GM19452 (cell line): ENCODE measurements around the gene NUP43.
"Not testable (repeated sequence)": the region's sequence is repeated elsewhere in the genome, so short reads cannot be mapped to it uniquely, and the experiment has no call there.

Experiments
- ATAC-seq: cut with Tn5 transposase; IDR thresholded peaks from one replicate; pipeline ENCODE4 v1.9.1; 2021; ENCODE audit not compliant: unreplicated experiment

Gene NUP43

GRCh38 chr6:149749594-149750135 lies 3.3 kb upstream of the NUP43 start, which contains the start of gene PCMT1:
TSS of gene PCMT1 (plus strand) at chr6:149749741. CDS start at chr6:149749902, 161 bp downstream.
- peak; percentile 87 for ATAC-seq

DNA sequence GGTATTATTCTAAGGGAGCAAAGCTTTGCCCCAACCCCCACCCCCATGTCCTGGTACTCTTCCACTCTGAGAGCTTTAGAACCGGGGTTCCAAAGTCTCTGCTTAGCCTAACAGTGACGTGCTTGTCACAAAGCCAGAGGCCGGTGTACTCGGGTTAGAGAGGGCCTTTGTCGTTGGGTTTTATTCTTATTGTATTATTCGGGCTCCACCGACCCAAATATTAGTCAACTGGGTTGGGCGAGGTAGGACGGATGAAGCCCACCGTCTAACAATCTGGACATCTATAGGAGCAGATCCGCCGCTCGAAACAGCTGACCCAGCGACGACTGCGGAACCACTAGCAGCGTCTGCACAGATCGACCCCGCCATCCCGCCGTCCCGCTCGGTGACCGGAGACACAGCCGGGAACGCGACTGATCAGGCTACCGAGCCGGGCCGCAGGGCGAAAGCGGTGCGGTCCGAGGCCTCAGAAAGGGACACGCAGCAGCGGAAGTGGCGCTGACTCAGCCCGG lies 2.8 kb upstream of the NUP43 start:
- not testable (repeated sequence) for ATAC-seq

DNA sequence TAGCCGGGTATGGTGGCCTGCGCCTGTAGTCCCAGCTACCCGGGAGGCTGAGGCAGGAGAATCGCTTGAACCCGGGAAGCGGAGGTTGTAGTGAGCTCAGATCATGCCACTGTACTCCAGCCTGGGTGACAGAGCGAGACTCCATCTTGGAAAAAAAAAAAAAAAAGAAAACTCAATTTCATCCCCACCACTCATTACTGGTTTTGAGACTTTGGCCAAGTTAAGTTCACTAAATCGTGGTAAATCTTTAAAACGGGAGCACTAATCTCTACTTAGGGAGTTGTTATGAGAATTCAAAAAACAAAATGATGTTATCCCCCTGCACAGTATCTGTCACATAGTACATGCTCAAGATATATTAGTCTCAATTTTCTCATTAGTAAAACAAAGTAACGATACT lies 1.1 kb downstream of the NUP43 start:
- not testable (repeated sequence) for ATAC-seq

DNA sequence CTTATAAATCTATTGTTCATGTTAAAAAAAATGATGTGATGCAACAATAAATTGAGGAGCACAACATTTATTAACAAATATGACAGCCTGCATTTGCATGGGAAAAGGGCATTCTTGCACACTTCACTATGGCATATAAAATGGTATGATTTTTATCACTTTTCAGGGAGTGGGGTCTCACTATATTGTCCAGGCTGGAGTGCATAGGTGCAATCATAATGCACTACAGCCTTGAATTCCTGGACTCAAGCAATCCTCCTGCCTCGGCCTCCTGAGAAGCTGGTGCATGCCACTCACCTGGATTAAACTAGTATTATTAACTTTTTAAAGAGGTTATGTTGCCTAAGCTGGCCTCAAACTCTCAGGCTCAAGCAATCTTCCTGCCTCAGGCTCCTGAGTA lies 11.4 kb downstream of the NUP43 start:
- ATAC-seq: no peak

DNA sequence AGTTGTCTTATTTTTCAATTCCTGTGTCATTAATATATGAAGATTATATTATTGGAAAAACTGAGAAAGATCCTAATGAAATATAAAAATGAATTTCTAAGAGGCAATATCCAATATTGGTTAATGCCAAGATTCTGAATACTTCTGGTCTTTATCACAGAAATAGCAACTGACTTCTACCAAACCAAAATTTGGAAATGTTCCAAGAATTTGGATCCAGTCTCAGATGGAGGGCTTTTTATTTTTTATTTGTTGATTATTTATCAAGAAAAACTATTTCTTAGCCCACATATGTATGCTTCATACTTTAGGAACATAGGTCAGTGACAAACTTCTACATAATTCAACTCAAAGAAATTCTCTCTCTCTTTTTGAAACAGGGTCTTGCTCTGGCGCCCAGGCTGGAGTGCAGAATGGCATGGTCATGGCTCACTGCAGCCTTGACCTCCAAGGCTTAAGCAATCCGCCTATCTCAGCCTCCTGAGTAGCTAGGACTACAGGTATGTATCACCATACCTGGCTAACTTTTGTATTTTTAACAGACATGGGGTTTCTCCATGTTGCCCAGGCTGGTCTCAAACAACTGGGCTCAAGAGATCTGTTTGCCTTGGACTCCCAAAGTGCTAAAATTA lies 13.1 kb downstream of the NUP43 start:
- ATAC-seq: no peak

GRCh38 chr6:149729824-149730223 lies 16.5 kb downstream of the NUP43 start:
- no peak for ATAC-seq

DNA sequence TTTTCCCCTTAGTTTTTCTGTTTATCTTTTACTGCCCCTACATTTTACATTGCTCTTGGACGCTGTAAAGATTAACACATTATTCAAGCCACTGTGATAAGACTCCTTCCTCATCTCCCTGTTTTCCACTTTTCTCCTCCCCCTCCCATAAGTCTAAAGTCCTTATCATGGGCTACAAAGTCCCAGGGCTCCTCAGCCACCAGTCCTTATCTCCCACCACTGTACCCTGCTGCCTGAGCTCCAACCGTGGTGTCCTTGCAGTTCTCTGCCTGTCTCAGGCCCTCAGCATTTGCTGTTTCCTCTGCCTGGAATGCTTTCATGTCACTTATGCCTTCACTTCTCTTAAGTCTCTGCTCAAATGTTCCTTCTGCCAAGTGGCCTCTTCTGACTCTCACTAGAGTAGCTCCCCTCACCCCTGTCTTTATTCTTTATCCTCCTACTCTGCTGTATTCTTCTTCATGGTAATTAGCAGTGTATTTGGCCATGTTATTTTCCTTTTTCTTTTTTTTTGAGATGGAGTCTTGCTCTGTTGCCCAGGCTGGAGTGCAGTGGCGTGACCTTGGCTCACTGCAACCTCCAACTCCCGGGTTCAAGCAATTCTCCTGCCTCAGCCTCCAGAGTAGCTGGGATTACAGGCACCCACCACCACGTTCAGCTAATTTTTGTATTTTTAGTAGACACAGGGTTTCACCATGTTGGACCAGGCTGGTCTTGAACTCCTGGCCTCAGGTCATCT lies 17.7 kb downstream of the NUP43 start:
- ATAC-seq: no peak

DNA sequence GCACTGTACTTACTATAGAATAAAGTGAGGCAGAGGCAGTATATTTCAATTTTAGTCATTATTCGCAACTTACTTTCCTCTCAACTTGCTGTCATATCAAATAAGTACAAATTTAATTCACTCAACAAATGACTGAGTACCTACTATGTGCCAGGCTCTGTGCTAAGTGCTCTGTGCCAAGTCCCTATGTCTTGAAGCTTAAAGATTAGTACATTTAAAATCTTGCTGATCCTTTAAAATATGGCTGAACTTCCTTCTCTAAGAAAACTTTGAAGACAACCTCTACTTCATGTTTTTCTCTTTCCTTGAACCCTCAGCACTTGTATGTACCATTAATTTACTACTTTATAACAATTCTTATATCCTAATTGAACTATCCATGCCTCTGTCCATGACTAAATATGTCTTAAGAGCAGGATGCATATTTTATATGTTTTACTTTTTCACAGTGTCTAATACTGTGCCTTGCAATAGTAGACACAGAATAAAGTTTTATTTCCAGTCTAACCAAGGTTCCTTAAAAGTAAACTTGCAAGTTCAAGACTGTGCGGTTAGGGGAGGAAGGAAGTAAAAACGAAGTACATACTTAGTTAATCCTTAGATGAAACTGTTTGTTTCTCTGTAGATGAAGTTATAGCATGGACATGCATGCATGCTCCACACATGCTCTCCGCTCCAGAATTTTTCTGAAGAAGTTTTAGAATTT lies 18.4 kb downstream of the NUP43 start:
- no peak for ATAC-seq

DNA sequence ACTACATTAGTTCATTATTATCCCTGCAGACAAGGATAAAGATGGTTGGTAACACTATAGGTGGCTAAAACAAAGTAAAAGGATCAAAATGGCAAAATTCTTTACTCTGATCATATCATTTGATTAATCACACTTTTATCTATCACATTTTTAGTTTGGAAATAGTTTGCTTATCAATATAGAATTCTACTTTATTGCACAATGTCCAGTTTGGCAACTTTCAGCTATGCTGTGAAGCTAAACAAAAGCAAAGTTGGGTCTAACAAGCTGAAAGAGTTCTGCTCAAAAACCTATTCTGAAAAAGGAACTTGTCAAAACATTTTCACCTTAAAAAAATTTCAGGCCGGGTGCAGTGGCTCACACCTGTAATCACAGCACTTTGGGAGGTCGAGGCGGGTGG lies 20.5 kb downstream of the NUP43 start:
- ATAC-seq: no peak

DNA sequence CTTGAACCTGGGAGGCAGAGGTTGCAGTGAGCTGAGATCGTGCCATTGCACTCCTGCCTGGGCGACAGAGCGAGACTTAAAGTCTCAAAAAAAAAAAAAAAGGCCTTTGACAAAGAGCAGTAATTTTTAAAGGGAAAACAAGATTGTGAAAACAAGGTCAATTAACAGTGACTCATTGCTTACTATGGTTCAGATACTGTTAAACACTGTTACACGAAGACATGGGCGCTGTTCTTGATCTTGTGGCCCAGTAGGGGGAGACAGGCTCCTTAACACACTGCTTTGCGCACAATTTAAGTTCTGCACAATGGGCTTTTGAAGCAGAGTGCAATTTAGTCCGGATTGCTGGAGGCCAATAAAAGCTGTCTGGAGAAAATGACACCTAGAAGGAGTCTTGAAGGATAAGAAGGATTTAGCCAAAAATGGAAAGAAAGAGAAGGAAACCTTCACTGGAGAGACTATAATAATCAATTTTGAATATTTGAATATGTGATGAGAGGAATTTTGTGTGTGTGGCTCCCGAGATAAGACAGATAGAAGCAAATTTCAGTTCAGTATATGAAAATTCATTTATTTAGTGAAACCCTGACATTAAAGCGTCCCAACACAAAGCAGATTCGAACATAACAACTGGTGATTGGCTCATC lies 22.4 kb downstream of the NUP43 start:
- peak; percentile 64 for ATAC-seq

- no peak for ATAC-seq
Measured at GRCh38 chr6:149723262-149723661, 23.1 kb downstream of the NUP43 start.

- no peak for ATAC-seq
Measured at GRCh38 chr6:149719531-149719930, 26.8 kb downstream of the NUP43 start.

DNA sequence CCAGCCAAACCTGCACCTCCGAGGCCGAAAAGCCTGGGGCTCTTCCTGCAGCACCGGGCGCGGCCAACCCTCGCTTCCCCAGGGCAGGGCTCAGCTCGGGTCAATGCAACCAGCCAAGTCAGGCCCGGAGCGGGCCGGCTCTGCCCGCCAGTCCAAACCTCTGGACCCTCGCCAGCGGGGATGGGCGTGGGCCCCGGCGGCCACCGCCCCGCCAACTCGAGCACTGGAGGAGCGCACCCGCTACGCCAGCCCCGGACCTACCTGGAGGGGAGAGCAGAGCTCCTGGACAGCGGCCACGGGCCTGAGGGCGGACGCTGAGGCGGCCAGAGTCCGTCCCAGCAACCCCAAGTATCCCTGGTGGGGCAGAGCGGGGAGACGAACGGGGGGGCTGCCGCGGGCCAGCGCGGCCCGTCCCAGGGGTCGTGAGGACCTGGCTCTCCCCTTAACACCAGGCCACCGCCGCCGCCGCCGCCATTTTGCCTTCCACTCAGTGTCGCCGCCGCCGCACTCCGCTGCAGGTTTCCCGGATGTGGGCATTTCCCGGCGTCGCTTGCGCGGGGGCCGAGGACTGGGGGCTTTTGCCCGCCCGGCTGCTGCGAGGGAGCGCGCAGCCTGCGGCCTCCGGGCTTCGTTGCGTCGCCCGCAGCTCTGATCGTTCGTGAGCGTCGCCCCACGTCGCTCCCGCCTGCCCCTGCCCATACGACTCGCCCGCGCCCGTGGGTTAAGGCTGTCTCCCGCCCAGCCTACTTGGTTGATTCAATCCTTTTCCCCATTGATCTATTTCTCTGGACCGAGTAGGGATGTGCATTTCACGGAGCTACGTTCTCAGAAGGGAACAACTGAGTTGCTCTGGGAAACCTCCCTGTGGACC lies 28.5 kb downstream of the NUP43 start, which contains the start of gene LATS1:
Gene LATS1 (minus strand): TSS at position 514 of the 871 bp plus-strand sequence. CDS start 15,975 bp downstream, outside the sequence.
- peak; percentile 89 for ATAC-seq

DNA sequence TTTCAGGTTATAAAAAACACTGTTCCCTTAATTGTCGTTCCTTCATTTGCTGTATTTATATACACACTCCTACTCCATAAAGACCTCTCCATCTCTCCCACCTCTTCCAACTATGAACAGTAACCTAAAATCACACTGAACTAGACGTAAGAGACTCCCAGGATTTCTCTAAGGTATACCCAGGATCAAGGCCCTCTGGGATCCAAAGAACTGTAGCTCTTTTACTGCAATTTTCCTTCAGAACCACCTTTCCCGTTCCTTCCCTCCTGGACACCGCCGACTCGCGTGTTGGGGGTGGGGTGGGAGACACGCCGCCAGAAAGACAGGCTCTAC lies 29.1 kb downstream of the NUP43 start:
- no peak for ATAC-seq

DNA sequence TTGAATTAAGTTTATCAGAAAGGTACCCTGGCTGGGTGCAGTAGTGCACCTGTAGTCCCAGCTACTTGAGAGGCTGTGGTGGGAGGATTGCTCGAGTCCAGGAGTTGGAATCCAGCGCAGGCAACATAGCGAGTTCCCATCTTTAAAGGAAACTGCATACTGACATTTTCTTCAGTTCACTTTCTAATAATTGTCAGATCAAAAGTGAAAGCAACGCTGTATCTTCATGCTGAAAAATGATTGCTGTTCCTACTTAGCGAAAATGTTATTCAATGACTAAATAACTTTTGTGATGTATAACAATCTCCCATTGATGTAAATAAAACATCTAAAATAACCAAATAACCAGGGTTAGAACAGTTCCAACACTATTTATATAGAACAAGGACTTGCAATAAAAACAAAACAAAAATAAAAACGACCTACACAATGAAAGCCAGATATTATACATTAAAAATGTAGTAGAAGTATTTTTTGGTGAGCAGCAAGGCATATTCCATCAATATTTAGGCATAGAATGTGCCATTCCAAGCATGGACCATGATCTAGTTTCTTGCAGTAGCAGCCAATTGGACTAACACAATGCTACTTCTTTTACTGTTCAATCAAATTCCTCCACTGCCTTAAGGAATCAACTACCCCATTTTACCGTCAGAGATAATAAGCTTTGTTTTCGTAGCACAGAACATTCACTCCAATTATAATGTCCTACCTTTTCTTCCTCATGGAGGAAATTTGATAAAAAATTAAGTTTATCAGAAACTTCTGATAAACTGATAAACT lies 30.0 kb downstream of the NUP43 start:
- ATAC-seq: no peak

GRCh38 chr6:149714442-149714841 lies 31.9 kb downstream of the NUP43 start:
- no peak for ATAC-seq

DNA sequence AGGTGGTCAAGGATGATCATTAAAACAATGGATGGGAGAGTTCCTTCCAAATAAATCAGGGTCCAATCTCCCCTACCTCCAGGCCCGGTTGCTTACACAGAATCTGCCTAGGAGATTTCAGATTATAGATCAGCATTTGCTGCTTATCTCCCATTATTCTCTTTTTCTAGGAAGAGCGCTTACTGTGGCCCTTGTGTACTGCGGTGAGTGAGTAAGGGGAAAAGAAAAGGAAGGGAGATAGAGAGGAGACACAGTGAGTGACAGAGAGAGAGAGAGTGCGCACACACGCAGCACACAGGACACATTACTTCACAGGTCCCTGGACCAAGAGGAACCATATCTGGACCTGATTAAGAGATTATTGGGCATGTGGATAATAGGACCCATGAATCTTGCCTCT lies 34.6 kb downstream of the NUP43 start:
- no peak for ATAC-seq

DNA sequence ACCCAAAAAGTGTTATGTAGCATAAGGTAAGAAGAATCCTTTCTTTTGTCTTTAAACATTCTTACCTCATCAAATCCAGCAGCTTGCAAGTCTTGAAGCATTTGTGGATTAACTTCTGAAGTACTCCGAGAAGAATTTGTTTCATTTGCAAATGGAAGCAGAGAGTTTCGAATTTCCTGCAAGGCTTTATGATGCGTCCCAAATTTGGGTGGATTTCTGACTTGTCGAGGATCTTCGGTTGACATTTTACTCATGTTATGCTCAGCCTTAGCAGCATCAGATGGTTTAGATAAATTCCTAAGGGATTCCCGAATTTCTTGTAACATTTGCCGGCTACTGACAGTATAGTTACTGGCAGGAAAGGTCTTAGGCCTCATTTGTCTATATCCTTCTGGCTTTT lies 44.6 kb downstream of the NUP43 start:
- no peak for ATAC-seq

DNA sequence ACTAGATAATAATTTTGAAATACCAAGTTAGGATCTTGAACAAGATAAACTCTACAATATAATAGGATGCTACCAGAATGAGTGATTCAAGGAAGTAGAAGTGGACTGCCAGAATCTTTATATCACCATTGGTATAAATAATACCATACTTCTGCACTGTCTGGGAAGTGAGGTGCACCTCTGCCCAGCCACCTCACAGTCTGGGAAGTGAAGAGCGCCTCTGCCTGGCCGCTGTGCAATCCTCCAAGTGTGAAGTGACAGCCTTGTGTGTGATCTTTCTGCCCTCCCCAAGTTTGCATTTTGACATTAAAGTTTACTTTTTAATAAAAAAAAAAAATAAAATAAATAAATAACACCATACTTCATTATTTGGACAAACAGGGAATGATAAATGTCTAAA lies 47.2 kb downstream of the NUP43 start:
- ATAC-seq: no peak
